ENCODE results near the gene WWC2.
A peak's percentile ranks its signal among the peaks of the same experiment; 100 is the strongest.

The WWC2 gene

GRCh38 chr4:183098723-183099536, at the start of gene WWC2:
Gene WWC2 (plus strand): TSS chr4:183099257. CDS start chr4:183099492, 235 bp downstream.
- DNase-seq: peak in 1 of 2 donors; percentile 71

DNA sequence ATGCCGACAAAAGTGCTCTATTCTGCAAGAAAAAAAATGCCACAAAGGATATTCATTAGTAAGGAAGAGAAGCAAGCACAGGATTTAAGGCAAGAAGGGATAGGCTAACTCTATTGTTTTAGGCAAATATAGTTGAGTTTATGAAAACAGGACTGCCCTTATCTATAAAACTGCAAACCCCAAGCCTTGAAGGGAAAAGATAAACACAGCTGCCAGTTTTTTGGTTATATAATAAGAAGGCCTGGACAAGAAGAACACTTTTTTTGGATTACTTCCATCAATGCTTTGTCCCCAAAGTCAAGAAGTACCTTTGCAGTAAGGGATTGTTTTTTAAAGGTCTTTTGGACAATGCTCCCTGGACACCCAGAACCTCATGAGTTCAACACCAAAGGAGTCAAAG, 45.4 kb upstream of the WWC2 start:
- no peak for DNase-seq

- DNase-seq: no peak
These were observed 41.8 kb upstream of the WWC2 start for GRCh38 chr4:183057255-183057654.

- no peak for DNase-seq
These were observed 39.3 kb upstream of the WWC2 start for GRCh38 chr4:183059797-183060196.

DNA sequence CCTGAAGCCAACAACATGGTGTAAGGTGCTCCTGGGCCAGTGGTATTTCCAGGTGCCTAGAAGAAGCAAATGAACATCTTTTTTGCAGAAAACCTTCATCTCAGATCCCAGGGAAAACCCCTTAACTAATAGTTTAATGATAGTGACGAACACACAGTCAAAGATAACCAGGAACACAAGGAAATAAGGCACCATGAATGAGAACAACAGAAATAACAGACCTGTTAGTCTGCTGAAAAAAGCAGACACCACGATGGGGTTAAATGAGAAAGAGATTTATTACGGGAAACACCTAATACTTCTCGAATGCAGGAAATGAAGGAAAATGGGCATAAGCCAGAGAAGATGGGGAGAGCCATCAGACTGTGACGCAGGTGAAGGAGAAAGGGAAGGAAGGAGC, 30.6 kb upstream of the WWC2 start:
- no peak for DNase-seq

DNA sequence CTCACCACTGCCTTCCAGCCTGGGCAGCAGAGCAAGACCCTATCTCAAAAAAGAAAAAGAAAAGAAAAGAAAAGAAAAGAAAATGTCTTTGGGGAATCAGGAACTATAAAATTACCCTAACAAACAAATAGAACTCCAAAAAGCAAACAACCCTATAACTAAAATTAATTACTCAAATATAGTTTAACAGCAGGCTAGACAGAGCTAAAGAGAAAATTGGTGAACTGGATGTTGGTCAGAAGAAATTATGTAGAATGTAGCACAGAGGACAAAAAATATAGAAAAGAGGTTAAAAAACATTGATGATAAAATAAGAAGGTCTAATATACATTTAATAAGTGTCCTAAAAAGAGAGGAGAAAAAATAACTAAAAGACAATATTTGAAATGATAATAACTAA, 27.8 kb upstream of the WWC2 start:
- DNase-seq: no peak

GRCh38 chr4:183072176-183072575, 26.9 kb upstream of the WWC2 start:
- DNase-seq: no peak

- no peak for DNase-seq
These were observed 25.3 kb upstream of the WWC2 start for GRCh38 chr4:183073838-183074145.

- DNase-seq: no peak
These were observed 24.6 kb upstream of the WWC2 start for GRCh38 chr4:183074288-183074990.

DNA sequence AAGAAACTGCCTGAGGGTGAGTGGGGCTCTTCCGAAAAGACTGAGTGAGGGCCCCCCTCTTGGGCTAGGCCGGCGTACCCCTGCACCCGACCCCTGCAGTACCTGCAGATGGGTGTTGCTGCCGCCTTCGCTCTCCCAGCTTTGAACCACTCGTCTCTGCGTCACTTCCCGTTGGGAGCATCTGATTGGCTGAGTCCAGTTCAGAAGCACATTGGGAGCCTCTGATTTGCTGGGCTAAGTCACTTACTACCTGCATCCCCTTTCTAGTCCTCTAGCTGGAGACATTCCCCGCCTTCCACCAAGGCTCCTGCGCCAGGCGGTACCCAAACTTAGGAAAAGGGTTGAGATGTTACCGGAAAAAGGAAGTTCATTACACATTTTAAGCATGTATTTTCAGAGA, 20.4 kb upstream of the WWC2 start:
- no peak for DNase-seq

DNA sequence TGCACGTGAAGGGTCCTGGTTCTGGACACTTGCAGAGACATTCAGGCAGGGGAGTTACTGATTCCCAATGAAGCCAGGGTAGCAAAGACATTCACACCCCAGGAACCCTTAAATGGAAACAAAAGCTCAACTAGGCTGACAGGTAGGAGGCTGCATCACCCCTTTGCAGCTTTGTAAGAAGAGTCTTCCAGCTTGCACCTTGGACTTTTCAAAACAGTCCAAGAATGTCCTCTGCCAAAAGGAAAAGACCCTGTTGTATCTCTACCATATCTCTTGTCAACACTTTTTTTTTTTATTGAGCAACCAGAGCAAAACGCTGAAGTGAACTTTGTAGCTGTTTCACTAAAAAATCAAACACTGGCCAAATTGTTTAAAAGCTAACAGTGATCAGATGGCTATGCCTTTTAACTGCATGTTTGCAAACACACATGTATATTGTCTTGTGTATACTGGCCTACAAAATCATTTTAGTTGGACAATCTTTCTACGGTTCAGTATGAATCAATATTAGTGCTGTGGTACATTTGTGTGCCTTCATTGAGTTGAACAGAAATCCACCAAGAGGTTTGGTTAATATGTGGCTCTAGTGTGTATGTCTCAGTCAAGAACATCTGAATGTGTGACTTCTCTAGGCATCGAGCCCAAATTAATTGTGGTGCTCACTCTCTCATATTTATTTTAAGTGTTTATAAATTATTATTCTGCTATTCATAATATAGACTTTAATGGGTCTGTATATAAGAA, 18.5 kb upstream of the WWC2 start:
- no peak for DNase-seq

- no peak for DNase-seq
These were observed 18.0 kb upstream of the WWC2 start for GRCh38 chr4:183081116-183081469.

DNA sequence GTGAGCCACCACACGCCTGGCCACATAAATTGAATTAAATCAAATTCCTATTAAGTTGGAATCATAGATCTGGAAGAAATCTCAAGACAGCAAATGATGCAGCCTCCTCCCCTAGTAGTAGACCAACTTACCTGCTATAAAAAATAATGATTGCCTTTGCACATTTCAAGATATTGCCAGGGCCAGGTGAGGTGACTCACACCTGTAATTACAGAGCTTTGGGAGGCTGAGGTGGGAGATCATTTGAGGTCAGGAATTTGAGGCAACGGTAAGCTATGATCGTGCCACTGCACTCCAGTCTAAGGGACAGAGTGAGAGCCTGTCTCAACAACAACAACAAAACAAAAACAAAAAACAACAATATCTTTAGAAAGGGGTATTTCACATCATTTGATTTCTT, 17.0 kb upstream of the WWC2 start:
- no peak for DNase-seq

GRCh38 chr4:183094393-183095198, 4.5 kb upstream of the WWC2 start:
- no peak for DNase-seq

DNA sequence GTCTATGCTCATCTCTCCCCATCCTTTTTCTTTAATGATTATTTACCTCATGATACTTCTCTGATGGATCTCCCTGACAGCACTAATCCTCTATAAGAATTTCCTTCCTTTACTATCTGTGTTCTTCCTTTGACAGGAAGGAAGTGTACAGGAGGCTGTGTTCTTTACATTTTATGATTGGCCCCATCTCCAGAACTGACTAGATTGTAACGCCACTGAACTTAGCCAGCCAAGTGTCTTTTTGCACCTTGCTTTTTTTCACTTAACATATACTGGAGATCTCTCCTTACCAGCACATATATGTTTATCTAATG, 3.9 kb upstream of the WWC2 start:
- DNase-seq: no peak

DNA sequence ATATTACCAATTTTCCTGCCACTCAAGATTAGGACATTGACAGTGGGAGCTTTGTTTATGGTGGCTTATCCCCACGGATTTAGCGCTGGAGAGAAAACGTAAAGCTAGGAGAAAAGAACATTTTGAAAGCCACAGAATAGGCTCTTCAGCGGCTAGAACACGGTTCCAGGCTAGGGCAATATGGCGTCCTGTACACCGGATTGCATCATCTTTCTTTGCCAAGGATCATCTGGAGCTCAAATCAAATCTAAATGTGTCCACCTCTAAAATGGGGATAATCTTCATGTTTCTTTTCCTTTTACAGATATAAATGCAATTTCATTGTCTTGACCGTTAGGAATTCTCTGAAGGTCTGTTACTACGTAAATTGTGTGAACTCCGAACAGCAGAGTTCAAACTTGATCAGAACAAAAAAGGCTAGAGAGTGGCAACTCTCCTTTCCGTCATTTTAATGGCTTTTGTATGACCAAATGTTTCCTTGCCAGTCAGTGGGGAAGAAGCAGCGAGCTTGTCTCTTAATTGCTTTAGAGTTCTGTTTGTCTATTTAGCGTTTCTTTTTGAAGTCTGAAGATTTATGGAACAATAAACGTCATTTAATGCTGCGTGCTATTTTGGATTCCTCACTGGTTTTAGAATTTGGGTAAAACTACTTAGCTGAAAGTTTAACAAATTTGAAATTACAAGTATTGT, 2.6 kb upstream of the WWC2 start:
- DNase-seq: no peak

DNA sequence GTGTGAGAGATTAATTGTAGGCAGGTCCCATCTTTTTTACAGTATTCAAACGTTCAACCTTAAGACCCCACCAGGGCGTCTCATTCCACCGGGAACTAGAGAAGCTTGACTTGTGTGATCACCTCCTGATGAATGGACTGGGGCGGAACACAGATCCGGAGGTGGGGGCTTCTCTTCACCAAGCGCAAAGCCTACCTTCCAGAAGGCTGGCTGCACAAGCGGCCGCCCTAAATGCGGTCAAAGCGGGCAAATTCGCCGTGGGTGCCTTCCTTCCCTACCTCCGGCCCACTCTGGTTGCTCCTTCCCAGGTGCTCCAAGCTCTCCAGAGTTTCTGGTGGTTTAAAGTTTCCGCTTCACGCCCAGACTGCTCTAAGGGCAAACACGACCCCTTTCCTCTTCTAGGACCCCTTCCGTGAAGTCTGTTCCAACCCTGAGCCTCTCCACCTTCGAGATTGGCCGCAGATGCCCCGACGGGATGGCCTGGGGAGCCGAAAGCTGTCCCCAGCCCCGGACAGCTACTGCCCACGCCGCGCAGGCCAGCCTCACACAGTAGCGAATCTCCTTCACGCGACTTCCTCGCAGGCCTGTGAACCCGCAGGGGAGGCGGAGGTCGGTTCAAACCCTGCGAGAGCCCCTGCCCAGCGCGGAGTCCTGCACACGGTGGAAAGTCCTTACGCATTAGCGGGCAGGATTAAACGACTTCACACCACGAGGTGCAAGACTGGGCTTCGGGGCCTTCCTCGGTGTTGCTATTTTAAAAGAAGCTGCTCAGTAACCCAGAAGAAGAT, 1.6 kb upstream of the WWC2 start:
- DNase-seq: peak in 1 of 2 donors; percentile 49

GRCh38 chr4:183098019-183098722, 886 bp upstream of the WWC2 start:
- peak in 1 of 2 donors; percentile 71 for DNase-seq

DNA sequence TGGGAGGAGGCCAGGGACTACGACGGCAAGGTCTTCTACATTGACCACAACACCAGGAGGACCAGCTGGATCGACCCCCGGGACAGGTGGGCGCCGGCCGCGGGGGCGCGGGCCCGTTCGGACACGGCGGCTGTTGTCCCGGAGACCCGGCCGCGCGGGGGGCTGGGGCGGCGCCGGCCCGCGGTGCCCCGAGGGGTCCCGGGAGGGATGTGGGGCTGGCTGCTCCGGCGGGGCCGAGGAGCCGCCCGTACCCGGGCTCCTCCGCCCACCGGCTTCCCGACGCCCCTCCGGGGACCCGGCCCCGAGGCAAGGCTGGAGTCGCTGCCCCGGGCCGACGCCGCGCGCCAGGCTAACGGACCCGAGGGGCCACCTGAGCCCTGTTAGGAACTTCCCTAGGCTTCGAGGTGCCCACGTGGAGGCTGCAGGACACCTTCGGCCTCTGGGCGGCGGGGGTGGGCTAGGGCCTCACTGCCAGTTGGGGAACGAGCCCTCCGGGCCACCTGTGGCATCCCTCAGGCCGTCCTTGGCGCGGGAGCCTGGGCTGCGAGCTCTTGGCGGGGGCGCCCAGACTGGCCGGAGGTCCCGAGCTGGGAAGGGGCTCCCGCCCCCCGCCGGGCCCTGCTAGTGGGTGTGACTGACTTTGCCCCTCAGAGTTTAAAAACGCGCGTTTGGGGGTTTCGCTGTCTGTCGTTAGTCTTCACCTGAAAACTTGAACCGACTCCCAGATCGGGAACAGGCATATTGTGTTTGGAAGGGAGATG, 660 bp downstream of the WWC2 start:
- no peak for DNase-seq

GRCh38 chr4:183100298-183100599, 1.2 kb downstream of the WWC2 start:
- no peak for DNase-seq

DNA sequence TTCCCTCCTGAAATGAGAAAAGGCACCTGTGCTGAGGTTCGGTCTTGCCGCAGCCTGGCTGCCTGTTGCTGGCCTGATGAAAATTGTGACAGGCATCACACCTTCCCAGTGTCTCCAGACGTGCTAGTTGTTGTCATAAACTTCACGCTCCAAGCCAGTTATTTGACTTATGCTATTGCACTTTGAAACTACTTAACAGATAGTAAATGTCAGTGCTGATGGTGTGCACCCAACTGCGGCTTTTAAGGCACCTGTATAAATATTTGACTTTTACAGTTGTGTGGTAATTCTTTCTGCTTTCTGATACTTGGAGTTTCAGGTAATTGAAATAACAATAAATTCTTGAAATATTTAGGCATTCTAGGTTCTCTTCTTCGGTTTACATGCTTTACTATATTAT, 1.8 kb downstream of the WWC2 start:
- DNase-seq: no peak

All from bone marrow (tissue), 2 donors.